Measurements from ENCODE around the gene MAPKAPK2.

Gene MAPKAPK2

DNA sequence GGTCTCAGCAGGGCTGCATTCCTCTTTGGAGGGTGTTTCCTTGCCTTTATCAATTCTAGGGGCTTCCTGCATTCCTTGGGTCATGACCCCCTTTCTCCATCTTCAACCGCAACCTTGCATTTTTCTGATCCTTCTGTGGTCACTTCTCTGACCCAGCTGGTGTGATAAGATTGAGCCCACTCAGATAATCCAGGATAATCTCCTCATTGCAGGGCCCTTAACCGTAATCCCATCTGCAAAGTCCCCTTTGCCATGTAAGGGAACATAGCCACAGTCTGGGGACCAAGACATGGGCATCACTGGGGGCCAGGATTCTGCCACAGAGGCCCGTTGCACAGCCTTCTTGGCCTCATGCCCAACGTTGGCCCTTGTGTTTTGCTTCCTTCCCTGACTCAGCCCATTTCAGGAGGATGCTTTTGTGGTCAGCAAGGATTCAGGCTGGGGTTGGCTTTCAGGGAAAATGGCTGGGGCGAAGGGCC, 50.9 kb downstream of the MAPKAPK2 start:
- H3K36me3 ChIP-seq (ENCODE audit: control insufficient read depth in 2 of 2, insufficient read depth in 1 of 2, low read length in 2 of 2) = peaks cover 0 to 34% of the 10 kb centered on the region in 2 experiments; a peak in 1 of 3 replicates
- no peaks in the 10 kb centered on the region for H3K4me1 ChIP-seq (ENCODE audit: control insufficient read depth, insufficient read depth, low read length)
- H3K4me3 ChIP-seq (ENCODE audit: low read depth, low read length) = no peak overlapping the region
- POLR2A ChIA-PET = interaction anchor here (0.6 kb wide), 1 partner anchor 1096 kb away, joined by 5 read pairs; no protein-coding TSS in a partner anchor
- no peaks in the 10 kb centered on the region for H3K9me3 ChIP-seq (ENCODE audit: control insufficient read depth, insufficient read depth, low read depth, low read length)
- no peak for TF ChIP-seq ZNF544 (tag by site-specific recombination; IDR thresholded peaks at IDR 0.05)
- no peak overlapping the region for H3K27ac ChIP-seq (ENCODE audit: extremely low read depth, low read depth, low read length)
- CTCF ChIA-PET = interaction anchor here (0.5 to 6.4 kb wide), 26 partner anchors 8 to 764 kb away, joined by 3 to 73 read pairs (median 4); no protein-coding TSS in a partner anchor

DNA sequence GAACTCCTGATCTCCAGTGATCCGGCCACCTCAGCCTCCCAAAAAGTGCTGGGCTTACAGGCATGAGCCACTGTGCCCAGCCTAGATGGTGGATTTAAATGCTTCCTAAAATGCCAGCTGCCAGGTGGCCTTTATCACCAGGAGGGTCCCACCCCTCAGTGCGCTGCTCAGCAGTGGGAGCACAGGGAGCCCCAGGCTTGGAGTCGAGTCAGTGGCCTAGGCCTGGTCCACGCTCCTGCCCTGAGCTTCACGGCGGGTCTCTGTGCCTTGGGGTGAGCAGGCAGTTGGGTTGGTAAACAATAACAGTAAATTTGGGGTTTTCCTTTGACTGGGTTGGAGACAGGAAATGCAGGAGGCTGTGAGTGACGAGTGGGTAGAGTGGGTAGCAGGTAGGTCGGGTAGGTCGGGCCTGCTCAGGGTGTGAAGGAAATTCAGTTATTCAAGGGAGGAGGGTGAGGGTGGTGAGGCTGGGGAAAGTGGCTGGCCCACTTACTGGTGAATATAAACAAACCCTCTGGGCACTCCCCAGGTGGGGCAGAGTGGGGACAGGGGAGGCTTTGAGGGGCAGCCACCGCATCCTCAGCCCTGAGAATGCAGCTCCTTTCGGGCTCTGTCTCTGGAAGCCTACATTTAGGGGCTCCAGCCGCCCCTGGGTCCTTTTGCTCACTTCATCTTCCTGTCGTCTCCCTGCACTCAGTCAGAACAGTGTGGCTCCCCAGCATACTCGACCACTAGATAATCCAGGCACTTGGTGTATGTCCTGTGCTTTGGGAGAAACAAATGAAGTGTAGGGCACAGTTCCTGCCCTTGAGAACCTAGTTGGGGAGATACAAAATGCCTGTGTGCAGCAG, 52.4 kb downstream of the MAPKAPK2 start:
- H3K4me1 ChIP-seq (ENCODE audit: control insufficient read depth, insufficient read depth, low read length) = no peaks in the 10 kb centered on the region
- H3K9me3 ChIP-seq (ENCODE audit: control insufficient read depth, insufficient read depth, low read depth, low read length) = no peaks in the 10 kb centered on the region
- CTCF ChIA-PET = interaction anchor here (0.6 to 6.4 kb wide), 9 partner anchors 12 to 1648 kb away, joined by 3 to 73 read pairs (median 9); no protein-coding TSS in a partner anchor
- no peak overlapping the region for H3K4me3 ChIP-seq (ENCODE audit: low read depth, low read length)
- POLR2A ChIA-PET = no interaction called here
- H3K27ac ChIP-seq (ENCODE audit: extremely low read depth, low read depth, low read length) = no peak overlapping the region
- TF ChIP-seq GLIS2 (tag by site-specific recombination; IDR thresholded peaks at IDR 0.05) = no peak
- TF ChIP-seq, protein P1, sequence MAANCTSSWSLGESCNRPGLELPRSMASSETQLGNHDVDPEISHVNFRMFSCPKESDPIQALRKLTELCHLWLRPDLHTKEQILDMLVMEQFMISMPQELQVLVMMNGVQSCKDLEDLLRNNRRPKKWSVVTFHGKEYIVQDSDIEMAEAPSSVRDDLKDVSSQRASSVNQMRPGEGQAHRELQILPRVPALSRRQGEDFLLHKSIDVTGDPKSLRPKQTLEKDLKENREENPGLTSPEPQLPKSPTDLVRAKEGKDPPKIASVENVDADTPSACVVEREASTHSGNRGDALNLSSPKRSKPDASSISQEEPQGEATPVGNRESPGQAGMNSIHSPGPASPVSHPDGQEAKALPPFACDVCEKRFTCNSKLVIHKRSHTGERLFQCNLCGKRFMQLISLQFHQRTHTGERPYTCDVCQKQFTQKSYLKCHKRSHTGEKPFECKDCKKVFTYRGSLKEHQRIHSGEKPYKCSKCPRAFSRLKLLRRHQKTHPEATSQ (tag by site-specific recombination; IDR thresholded peaks at IDR 0.05) = no peak
- no peak for TF ChIP-seq EGR2 (tag by site-specific recombination; IDR thresholded peaks at IDR 0.05; ENCODE audit: low read depth)
- no peak for TF ChIP-seq ZNF341 (tag by site-specific recombination; IDR thresholded peaks at IDR 0.05; ENCODE audit: low read depth)
- no peak for TF ChIP-seq SCRT2 (tag by site-specific recombination; IDR thresholded peaks at IDR 0.05)
- no peak for TF ChIP-seq ZNF777 (tag by site-specific recombination; IDR thresholded peaks at IDR 0.05; ENCODE audit: borderline replicate concordance)
- TF ChIP-seq GFI1B (tag by site-specific recombination; IDR thresholded peaks at IDR 0.05) = no peak
- no peak for TF ChIP-seq ZNF391 (tag by site-specific recombination; IDR thresholded peaks at IDR 0.05; ENCODE audit: borderline replicate concordance, low read depth)
- no peak for TF ChIP-seq OVOL3 (tag by site-specific recombination; IDR thresholded peaks at IDR 0.05)
- peaks cover 0 to 19% of the 10 kb centered on the region in 2 experiments; a peak in 1 of 3 replicates for H3K36me3 ChIP-seq (ENCODE audit: control insufficient read depth in 2 of 2, insufficient read depth in 1 of 2, low read length in 2 of 2)

DNA sequence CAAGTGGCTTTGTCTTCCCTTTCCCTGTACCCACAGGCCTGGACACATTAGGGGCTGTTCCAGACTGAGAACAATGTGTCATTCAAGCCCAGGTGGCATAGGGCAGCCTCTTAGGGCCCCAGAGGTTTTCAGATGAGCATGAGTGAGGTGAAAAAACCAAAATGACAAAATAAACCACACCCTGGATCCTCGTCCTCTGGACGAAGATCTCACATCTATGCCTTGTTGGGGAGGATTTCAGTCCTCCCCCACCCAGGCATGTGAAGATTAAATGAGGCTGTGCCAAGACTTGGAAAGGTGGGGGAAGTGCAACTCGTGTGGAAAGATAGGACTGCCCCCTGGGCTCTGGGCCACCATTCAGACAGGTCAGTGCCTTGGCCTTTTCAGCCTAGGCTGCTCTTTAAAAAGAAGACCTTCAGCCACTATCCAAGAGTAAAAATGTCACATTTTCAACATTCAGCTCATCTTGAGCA, 53.1 kb downstream of the MAPKAPK2 start:
- POLR2A ChIA-PET = interaction anchor here (1.5 kb wide), 1 partner anchor 171 kb away, joined by 3 read pairs; no protein-coding TSS in a partner anchor
- Histone ChIP-seq H3K9me3 (ENCODE audit: control insufficient read depth, insufficient read depth, low read depth, low read length) (no peaks in the 10 kb centered on the region), H3K27ac (ENCODE audit: extremely low read depth, low read depth, low read length) (no peak overlapping the region), H3K36me3 (ENCODE audit: control insufficient read depth in 2 of 2, insufficient read depth in 1 of 2, low read length in 2 of 2) (peaks cover 0 to 12% of the 10 kb centered on the region in 2 experiments; a peak in 1 of 3 replicates), H3K4me1 (ENCODE audit: control insufficient read depth, insufficient read depth, low read length) (no peaks in the 10 kb centered on the region), H3K4me3 (ENCODE audit: low read depth, low read length) (no peak overlapping the region)
- TF ChIP-seq, protein P2, sequence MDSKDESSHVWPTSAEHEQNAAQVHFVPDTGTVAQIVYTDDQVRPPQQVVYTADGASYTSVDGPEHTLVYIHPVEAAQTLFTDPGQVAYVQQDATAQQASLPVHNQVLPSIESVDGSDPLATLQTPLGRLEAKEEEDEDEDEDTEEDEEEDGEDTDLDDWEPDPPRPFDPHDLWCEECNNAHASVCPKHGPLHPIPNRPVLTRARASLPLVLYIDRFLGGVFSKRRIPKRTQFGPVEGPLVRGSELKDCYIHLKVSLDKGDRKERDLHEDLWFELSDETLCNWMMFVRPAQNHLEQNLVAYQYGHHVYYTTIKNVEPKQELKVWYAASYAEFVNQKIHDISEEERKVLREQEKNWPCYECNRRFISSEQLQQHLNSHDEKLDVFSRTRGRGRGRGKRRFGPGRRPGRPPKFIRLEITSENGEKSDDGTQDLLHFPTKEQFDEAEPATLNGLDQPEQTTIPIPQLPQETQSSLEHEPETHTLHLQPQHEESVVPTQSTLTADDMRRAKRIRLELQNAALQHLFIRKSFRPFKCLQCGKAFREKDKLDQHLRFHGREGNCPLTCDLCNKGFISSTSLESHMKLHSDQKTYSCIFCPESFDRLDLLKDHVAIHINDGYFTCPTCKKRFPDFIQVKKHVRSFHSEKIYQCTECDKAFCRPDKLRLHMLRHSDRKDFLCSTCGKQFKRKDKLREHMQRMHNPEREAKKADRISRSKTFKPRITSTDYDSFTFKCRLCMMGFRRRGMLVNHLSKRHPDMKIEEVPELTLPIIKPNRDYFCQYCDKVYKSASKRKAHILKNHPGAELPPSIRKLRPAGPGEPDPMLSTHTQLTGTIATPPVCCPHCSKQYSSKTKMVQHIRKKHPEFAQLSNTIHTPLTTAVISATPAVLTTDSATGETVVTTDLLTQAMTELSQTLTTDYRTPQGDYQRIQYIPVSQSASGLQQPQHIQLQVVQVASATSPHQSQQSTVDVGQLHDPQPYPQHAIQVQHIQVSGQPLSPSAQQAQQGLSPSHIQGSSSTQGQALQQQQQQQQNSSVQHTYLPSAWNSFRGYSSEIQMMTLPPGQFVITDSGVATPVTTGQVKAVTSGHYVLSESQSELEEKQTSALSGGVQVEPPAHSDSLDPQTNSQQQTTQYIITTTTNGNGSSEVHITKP (tag by site-specific recombination; IDR thresholded peaks at IDR 0.05) = 0 out of 2 replicates have a peak, but pooled peaks have one; percentile 21
- no peak for TF ChIP-seq ZNF24 (tag by site-specific recombination; IDR thresholded peaks at IDR 0.05)
- CTCF ChIA-PET = interaction anchor here (0.7 to 3.7 kb wide), 8 partner anchors 13 to 846 kb away, joined by 3 to 33 read pairs (median 3); partner anchors contain the start of gene C1orf116

Measured in HEK293 (cell line).